HAP-1 (cell line): ENCODE results near the gene CIAO3.

ENCODE experiments used
- DNase-seq, 2 experiments: peaks; one replicate each; pipeline ENCODE4 v3.0.0-alpha.2; 2016 to 2020; ENCODE audit warnings: low spot score in 2 of 2
- H3K27me3 ChIP-seq: fragments of 250-450 bp; sonication (Bioruptor Pico); 2 replicates; pipeline ENCODE4 v1.5.1; 2020; ENCODE audit warnings: low read depth, mild to moderate bottlenecking, moderate library complexity
- H3K36me3 ChIP-seq: fragments of 250-450 bp; sonication (Bioruptor Pico); replicated peaks from 2 replicates; pipeline ENCODE4 v1.5.1; 2020; ENCODE audit warnings: mild to moderate bottlenecking
- H3K4me1 ChIP-seq: fragments of 250-450 bp; sonication (Bioruptor Pico); 2 replicates; pipeline ENCODE4 v1.5.1; 2020; ENCODE audit warnings: mild to moderate bottlenecking
- H3K4me3 ChIP-seq: fragments of 250-450 bp; sonication (Bioruptor Pico); 2 replicates; pipeline ENCODE4 v1.5.1; 2020; ENCODE audit warnings: mild to moderate bottlenecking, moderate library complexity
- H3K9me3 ChIP-seq: fragments of 250-450 bp; sonication (Bioruptor Pico); 2 replicates; pipeline ENCODE4 v1.5.1; 2020; ENCODE audit warnings: mild to moderate bottlenecking, moderate library complexity
- in situ Hi-C: fragments of 300-500 bp; cut with MboI; formaldehyde crosslinking; loops from 3 replicates; pipeline ENCODE4 v1.14.3; 2020; ENCODE audit warnings: low sequenced_read_pairs, inconsistent platforms, mixed read lengths

Gene CIAO3

GRCh38 chr16:740764-741505, at the start of gene CIAO3:
CIAO3 (minus strand) TSS chr16:740997; CDS start chr16:740985, 12 bp downstream.
- Histone ChIP-seq H3K4me1 (peaks cover 6% of the 10 kb centered on the region), H3K36me3 (peaks cover 22% of the 10 kb centered on the region), H3K27me3 (no peaks in the 10 kb centered on the region), H3K9me3 (no peaks in the 10 kb centered on the region), H3K4me3 (peak within 1 kb of the TSS; percentile 98)
- in situ Hi-C loops = no loop called here
- DNase-seq = peak; percentile 72 to 92

- Histone ChIP-seq H3K9me3 (no peaks in the 10 kb centered on the region), H3K4me1 (no peaks in the 10 kb centered on the region), H3K36me3 (peaks cover 83% of the 10 kb centered on the region), H3K4me3 (no peak overlapping the region), H3K27me3 (no peaks in the 10 kb centered on the region)
- DNase-seq = no peak
- in situ Hi-C loops = no loop called here
These were observed 49.3 kb upstream of the CIAO3 start for GRCh38 chr16:790086-790485.

GRCh38 chr16:789191-789850, 48.5 kb upstream of the CIAO3 start:
- Histone ChIP-seq H3K4me3 (peak overlapping the region; percentile 95), H3K36me3 (peaks cover 81% of the 10 kb centered on the region), H3K27me3 (no peaks in the 10 kb centered on the region), H3K4me1 (no peaks in the 10 kb centered on the region), H3K9me3 (no peaks in the 10 kb centered on the region)
- in situ Hi-C loops = loop anchor here (5.0 kb wide), 1 partner anchor 57 kb away; no protein-coding TSS in a partner anchor
- DNase-seq = no peak

GRCh38 chr16:788399-789126, 47.8 kb upstream of the CIAO3 start, which contains the start of gene CHTF18:
CHTF18 (plus strand) TSS chr16:788620; CDS start chr16:788685, 65 bp downstream.
- peak within 1 kb of the TSS; percentile 95 for H3K4me3 ChIP-seq
- no peaks in the 10 kb centered on the region for H3K9me3 ChIP-seq
- in situ Hi-C loops = loop anchor here (5.0 kb wide), 1 partner anchor 56 kb away; no protein-coding TSS in a partner anchor
- DNase-seq = peak; percentile 80 to 94
- H3K27me3 ChIP-seq = no peaks in the 10 kb centered on the region
- H3K4me1 ChIP-seq = no peaks in the 10 kb centered on the region
- H3K36me3 ChIP-seq = peaks cover 76% of the 10 kb centered on the region

- H3K4me3 ChIP-seq = peak within 1 kb of the TSS; percentile 95
- in situ Hi-C loops = loop anchor here (5.0 kb wide), 1 partner anchor 56 kb away; no protein-coding TSS in a partner anchor
- peaks cover 2% of the 10 kb centered on the region for H3K27me3 ChIP-seq
- H3K36me3 ChIP-seq = peaks cover 70% of the 10 kb centered on the region
- H3K4me1 ChIP-seq = no peaks in the 10 kb centered on the region
- H3K9me3 ChIP-seq = no peaks in the 10 kb centered on the region
- no peak for DNase-seq
These were observed 47.2 kb upstream of the CIAO3 start, which contains the start of gene RPUSD1 for GRCh38 chr16:787978-788398. RPUSD1 (minus strand) TSS chr16:788381; CDS start chr16:787737, 644 bp downstream.

DNA sequence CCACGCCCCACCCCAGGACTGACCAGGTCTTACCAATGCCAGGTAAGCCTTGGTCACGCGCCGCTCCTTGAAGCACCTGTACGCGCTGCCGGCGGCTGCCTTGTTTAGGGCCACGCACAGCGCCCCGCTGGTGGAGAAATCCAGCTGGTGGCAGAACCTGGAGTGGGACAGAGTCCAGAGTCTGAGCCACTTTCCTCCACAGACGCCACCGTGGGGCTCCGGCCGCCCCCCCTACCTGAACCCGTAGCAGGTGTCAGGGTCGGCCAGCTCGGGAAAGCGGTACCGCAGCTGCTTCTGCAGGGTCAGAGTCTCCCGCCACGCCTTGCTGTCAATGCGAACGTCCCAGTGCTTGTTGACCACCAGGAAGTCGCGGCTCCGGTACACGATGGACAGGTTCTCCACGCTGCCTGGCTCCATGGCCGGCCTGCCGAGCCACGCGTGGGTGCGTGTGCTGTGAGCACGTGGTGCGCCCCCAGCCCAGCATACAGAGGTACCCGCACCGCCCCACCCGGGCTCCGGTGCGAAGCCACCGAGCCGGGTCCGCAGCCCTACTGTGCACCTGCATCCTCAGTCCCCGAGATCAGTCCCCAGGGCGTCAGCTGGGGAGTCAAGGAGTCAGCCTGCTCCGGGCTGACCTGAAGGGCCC, 46.6 kb upstream of the CIAO3 start:
- peaks cover 64% of the 10 kb centered on the region for H3K36me3 ChIP-seq
- peak in 1 of 2 experiments; percentile 29 for DNase-seq
- no peaks in the 10 kb centered on the region for H3K9me3 ChIP-seq
- no peaks in the 10 kb centered on the region for H3K4me1 ChIP-seq
- H3K27me3 ChIP-seq = peaks cover 8% of the 10 kb centered on the region
- H3K4me3 ChIP-seq = peak overlapping the region; percentile 86
- in situ Hi-C loops = loop anchor here (5.0 kb wide), 1 partner anchor 55 kb away; no protein-coding TSS in a partner anchor

DNA sequence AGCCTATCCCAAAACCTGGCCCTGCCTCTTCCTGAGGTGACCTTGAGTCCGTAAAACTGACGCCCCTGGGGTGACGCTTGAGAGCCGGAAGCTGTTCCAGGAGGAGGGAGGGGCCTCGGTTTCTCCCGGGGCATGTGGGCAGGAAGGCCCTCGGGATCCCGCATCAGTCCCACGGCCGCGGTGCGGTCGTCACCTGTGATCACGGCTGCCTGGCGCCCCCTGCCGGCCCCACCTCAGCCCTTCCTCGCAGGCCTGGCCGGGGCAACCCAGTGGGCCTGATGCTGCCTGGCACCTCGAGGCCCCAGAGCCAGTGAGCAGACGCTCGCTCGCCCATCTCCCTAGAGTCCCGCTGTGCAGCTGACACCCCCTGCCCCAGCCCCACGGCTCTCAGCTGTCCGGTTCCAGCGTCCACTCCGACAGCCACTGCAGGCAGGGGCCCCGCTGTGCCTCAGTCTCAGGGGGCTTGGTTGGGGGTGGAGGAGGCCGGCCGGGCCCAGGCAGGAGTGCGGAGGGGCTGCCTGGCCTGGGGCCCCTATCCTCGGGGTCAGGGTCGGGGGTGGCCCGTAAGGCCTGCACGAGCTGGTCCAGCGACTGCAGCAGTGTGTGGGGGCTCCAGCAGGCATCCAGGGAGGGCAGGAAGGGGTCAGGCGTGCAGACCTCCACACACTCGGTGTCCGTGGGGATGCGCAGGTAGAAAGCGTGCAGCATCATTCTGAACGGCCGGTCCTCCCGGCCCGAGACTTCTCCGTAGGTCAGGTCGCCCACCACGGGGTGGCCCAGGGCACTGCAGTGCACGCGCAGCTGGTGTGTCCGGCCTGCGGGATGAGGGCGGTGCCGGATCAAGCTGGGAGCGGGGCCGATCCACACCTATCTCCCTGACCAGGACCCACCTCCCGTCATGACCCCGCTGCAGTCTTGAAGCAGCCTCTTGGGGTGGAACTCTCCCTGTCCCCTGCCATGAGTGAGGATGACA, 45.1 kb upstream of the CIAO3 start:
- no peak overlapping the region for H3K4me3 ChIP-seq
- peak; percentile 26 to 91 for DNase-seq
- in situ Hi-C loops = loop anchor here (5.0 kb wide), 1 partner anchor 54 kb away; no protein-coding TSS in a partner anchor
- peaks cover 48% of the 10 kb centered on the region for H3K36me3 ChIP-seq
- no peaks in the 10 kb centered on the region for H3K9me3 ChIP-seq
- peaks cover 20% of the 10 kb centered on the region for H3K27me3 ChIP-seq
- H3K4me1 ChIP-seq = no peaks in the 10 kb centered on the region

GRCh38 chr16:784431-784830, 43.6 kb upstream of the CIAO3 start:
- no peak overlapping the region for H3K4me3 ChIP-seq
- H3K27me3 ChIP-seq = peaks cover 20% of the 10 kb centered on the region
- no peaks in the 10 kb centered on the region for H3K9me3 ChIP-seq
- no peaks in the 10 kb centered on the region for H3K4me1 ChIP-seq
- DNase-seq = no peak
- in situ Hi-C loops = no loop called here
- H3K36me3 ChIP-seq = peaks cover 34% of the 10 kb centered on the region

DNA sequence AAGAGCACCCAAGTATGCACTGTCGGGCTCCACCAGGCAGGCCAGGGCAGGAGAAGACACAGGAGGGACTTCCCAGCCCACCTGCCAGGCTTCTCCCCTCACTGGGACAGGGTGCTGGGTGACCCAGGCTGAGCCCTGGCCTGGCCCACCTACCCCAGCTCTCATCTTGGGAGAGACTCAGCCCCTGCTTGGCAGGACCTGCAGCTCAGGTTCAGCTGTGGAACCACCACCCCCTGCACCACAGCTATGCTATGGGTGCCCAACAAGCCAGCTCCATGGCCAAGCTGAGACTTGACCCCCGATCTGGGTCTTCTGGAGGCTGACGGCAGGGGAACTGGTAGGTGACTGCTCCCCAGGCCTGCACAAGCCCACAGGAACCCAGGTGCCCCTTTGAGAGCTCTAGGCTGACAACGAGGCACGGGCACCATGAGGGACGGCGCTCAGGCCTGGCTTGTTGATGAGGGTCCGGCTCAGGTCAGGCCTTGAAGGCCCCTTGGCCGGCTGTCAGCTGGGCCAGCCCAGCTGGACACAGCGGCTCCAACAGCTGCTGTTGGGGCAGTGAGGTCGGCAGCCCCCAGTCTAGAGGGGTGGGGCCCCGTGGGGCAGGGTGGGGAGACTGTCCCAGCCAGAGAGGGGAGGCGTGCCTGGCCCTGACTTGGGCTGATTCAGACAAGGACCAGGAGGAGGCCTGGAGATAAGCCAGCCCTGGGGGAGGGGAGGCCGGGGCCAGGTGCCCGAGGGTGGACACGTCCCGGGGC, 42.8 kb upstream of the CIAO3 start:
- in situ Hi-C loops = no loop called here
- no peak for DNase-seq
- Histone ChIP-seq H3K4me3 (no peak overlapping the region), H3K27me3 (peaks cover 20% of the 10 kb centered on the region), H3K4me1 (no peaks in the 10 kb centered on the region), H3K9me3 (no peaks in the 10 kb centered on the region), H3K36me3 (peaks cover 28% of the 10 kb centered on the region)

GRCh38 chr16:782766-783403, 42.1 kb upstream of the CIAO3 start:
- Histone ChIP-seq H3K9me3 (no peaks in the 10 kb centered on the region), H3K36me3 (peaks cover 26% of the 10 kb centered on the region), H3K27me3 (peaks cover 20% of the 10 kb centered on the region), H3K4me1 (no peaks in the 10 kb centered on the region), H3K4me3 (no peak overlapping the region)
- in situ Hi-C loops = no loop called here
- no peak for DNase-seq

DNA sequence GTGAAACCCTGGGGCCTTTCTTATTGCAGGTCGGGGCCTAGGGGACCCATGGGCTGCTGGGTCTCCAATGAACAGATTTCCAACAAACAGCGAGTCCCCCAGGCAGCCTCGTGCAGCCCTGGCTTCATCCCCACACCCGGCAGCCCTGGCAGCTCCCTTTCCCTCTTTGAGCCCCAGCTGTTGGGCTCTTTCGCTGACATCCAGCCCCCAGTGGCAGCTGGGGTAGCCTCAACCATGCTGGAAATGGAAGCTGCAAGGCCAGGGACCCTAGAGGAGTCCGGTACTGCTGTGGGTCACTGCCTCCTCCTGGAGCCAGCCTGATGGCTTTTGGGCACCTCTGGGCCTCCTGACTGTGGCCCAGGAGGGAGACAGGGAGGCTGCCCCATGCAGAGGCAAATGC, 41.5 kb upstream of the CIAO3 start:
- Histone ChIP-seq H3K4me3 (no peak overlapping the region), H3K4me1 (no peaks in the 10 kb centered on the region), H3K36me3 (peaks cover 24% of the 10 kb centered on the region), H3K9me3 (no peaks in the 10 kb centered on the region), H3K27me3 (peaks cover 20% of the 10 kb centered on the region)
- DNase-seq = no peak
- in situ Hi-C loops = no loop called here
